HG03135 (cell line): Measurements from ENCODE around the gene GHSR.
A peak's percentile ranks its signal among the peaks of the same experiment; 100 is the strongest.

ENCODE experiments used
- ATAC-seq: cut with Tn5 transposase; IDR thresholded peaks from one replicate; pipeline ENCODE4 v1.9.1; 2021; ENCODE audit warnings: mild to moderate bottlenecking, moderate library complexity; ENCODE audit not compliant: unreplicated experiment

Gene GHSR, protein sequence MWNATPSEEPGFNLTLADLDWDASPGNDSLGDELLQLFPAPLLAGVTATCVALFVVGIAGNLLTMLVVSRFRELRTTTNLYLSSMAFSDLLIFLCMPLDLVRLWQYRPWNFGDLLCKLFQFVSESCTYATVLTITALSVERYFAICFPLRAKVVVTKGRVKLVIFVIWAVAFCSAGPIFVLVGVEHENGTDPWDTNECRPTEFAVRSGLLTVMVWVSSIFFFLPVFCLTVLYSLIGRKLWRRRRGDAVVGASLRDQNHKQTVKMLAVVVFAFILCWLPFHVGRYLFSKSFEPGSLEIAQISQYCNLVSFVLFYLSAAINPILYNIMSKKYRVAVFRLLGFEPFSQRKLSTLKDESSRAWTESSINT

DNA sequence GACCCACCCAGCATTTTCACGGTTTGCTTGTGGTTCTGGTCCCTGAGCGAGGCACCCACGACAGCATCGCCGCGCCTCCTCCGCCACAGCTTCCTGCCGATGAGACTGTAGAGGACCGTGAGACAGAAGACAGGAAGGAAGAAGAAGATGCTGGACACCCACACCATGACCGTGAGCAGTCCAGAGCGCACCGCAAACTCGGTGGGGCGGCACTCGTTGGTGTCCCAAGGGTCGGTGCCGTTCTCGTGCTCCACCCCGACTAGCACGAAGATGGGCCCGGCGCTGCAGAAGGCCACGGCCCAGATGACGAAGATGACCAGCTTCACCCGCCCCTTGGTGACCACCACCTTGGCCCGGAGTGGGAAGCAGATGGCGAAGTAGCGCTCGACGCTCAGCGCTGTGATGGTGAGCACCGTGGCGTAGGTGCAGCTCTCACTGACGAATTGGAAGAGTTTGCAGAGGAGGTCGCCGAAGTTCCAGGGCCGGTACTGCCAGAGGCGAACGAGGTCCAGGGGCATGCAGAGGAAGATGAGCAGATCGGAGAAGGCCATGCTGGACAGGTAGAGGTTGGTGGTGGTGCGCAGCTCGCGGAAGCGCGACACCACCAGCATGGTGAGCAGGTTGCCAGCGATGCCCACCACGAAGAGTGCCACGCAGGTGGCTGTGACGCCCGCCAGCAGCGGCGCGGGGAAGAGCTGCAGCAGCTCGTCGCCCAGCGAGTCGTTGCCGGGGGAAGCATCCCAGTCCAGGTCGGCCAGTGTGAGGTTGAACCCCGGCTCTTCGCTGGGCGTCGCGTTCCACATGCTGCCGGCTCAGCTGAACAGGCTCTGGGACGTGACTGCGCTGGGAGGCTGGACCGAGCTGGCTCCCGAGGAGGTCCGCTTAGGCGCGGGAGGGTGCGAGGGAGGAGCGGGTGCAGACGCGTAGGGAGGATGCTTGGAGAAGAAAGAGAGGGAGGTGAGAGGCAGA is at the start of gene GHSR:
TSS of gene GHSR (minus strand) at position 846 of the 969 bp plus-strand sequence. CDS start at position 803, 43 bp downstream.
- ATAC-seq, result no peak

DNA sequence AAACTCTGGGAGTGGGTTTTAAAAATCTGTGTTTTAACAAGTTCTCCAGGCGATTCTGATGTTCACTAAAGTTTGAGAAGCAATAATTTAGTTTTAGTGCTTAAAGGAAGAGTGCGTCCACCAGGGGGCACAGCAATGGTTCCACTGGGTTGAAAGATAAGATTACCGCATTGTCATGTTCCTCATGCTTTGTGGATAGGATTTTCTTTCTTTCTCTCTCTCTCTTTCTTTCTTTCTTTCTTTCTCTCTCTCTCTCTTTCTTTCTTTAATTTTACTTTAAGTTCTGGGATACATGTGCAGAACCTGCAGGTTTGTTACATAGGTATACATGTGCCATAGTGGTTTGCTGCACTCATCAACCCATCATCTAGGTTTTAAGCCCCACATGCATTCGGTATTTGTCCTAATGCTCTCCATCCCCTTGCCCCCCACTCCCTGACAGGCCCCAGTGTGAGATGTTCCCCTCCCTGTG is 42.0 kb upstream of the GHSR start:
- peak; percentile 82 for ATAC-seq

DNA sequence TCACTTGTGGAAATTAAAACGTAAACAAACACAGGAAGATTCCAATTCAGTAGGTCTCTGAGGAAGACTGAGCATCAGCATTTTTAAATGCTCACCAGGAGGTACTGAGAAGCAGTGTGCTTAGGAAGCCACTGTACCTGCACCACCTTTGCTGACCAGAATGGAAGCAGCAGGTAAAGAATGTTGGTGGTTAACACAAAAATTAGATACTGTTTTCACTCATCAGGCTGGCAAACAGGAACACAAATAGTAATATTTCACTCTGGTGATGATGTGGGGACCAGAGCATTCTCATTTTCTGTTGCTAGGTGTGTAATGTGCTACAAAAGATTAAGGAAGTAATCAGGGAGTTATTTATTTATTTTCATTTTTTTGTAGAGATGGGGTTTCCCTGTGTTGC is 29.9 kb upstream of the GHSR start:
- ATAC-seq, result peak; percentile 63

DNA sequence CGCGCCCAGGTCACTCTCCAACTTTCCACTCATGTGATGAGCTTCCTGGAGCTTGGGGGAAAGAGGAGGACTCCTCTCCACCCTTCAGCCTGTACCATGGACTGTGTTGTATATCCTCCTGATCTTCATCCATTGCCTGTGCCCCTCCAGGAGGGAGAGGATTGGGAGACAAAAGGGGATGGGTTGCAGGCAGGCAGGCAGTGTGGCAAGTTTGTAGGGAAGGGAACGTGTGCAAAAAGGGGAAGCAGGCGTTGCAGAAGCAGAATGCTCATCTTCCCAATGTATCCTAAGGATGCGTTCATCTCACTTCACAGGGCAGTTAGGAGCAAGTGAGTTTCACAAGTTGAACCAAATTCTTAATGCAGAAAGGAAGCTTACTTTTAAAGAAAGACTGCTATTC is 28.1 kb upstream of the GHSR start:
- ATAC-seq, result no peak

DNA sequence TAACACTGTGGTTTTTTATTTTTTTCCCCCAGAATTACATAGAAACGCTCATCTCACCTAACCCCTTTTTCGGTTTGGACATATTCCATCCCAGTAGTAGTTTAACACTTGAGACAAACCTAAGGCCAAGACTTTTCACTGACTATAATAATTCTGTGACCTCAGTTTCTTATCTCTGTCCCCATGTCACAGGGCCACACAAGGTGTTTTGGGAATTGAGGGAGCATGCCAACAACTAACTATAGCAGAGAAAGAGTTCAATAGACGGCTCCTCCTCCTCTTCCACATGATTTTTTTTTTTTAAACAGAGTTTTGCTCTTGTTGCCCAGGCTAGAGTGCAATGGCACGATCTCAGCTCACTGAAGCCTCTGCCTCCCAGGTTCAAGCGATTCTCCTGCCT is 27.4 kb upstream of the GHSR start:
- ATAC-seq, result no peak

DNA sequence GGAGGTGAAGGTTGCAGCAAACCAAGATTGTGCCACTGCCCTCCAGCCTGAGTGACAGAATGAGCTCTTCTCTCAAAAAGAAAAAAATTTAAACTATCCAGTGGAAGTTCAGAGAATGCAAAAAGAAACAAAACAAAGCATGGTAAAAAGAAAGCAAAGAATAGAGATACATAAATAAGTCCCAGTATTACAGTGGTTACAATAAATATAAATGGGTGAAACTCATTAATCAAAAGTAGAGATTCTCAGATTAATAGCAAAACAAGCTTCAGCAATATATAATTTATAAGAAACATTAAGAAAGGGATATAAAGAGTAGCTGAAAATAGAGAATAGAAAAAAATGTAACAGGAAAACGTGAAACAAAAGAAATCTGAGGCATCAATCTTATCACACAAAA is 23.6 kb upstream of the GHSR start:
- no peak for ATAC-seq

DNA sequence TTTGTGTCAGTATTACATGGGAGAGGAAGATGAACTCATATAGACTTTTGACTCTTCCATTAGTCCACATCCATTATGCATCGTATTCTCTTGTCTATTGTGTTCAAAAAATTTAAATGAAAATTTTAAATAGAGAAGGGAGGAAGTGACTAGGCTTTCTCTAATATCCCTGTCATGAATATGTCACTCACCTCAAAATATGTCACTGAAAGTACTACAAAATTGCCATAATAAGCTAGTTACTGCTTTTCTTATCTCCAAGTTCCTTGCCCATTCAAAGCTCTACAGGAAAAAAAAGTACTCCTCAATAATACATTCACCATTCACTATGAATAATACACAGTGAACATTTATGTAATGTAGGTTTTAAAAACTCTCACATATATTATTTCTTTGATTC is 22.3 kb upstream of the GHSR start:
- no peak for ATAC-seq

DNA sequence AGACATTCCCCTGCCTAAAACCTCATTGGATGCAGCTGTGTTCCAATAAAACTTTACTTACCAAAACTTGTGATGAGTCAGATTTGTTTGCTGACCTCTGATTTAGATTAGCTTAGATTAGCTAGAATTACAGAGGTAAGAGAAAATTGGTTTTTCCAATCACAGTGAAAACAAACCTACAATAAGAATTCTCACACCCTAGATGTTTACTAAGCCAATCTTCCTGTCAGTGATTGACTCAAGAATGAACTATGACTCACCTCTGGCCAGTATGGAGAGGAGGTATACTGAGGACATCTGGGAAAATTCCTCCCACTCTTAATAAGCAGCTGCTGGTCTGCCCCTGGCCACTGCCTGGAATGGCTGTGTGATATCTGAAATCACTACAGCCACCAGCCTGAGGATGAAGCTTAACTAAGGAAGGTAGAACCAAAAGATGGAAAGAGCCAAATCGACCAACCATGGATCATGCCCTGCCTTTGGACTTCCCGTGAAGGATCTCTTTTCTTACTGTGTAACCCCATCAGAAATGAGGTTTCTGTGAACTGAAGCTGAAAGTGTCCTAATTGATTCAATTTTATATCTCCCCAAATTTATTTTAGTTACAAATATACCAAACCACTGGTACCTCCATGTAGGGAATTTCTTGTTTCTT is 19.0 kb upstream of the GHSR start:
- ATAC-seq, result no peak

DNA sequence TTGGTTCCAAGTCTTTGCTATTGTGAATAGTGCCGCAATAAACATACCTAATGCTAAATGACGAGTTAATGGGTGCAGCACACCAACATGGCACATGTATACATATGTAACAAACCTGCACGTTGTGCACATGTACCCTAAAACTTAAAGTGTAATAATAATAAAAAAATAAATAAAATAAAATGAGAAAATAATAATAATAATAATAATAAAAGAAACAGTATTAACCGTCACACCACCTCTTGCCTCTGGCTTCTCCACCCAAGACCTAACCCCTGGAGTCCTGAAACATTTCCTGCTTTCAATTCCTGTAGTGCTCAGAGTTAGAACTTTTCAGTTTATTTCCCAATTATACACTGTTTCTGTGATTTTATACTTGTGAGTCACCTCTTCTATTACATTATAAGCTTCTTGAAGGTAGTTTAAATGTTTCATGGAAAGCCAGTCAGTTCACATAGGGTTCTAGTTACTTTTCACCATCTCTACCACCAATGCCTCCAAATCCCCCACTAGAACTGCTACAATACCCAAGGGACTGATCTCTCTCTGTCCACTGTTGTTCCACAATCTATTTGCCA is 18.4 kb upstream of the GHSR start:
- no peak for ATAC-seq

DNA sequence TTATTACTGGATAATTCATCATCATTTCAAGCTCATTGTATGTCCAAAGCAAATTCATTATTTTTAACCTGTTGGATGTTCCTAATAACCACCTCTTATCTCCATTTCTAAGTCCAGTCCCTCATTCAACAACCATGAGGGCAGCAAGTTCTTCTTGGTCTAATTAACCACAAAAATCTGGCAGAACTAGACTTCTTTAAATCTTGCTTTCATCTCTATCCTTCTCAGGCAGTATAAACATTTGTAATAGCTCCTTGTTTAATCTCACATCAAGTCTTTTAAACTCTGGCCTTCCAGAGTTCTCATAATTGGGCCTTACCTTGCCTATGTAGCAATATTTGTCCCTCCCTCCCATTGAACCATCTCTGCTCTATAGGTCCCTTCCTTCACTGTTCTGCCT is 17.0 kb upstream of the GHSR start:
- ATAC-seq, result no peak

DNA sequence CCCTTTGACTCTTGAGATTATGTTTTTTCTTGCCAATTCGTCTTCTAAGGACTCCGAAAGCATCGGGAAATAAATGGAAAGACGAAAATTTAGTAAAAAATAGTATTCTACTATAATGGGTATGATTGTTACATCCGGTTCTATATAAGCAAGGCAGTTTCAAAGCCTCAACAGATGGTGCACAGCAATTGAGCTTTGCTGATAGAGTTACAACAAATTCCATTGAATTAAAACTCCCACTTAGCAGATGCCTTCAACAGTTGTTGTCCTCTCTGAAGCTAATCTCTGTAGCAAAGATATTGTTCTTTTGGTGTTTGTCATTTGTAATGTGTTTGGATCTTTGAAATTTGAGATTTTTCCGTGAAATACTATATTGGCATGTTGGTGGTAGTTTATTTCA is 16.1 kb upstream of the GHSR start:
- no peak for ATAC-seq

DNA sequence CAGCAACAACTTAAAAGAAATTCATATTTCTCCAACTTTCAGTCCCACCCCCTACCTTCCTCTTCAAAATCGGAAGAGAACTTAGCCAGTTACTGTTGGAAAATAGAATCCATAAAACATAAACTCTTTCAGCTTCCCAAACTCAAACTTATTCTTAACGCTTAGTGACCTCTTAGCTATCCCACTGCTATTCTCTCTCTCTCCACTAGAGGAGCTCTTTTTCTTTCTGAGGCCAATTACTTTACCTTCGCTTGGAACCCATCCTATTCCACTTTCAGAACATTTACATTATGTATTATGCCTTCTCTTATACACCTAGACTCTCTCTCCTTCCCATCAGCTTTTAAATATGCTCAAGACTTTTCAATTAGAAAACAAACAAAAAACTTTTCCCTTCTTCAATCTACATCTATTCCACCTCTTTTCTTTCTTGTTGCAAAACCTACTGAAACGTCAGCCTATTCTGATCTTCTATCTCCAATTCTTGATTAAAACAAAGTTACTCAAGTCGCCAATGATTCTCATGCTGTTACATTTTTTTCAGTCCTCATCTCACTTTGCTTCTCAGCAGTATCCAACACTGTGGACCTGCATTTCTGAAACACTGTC is 13.4 kb upstream of the GHSR start:
- no peak for ATAC-seq

DNA sequence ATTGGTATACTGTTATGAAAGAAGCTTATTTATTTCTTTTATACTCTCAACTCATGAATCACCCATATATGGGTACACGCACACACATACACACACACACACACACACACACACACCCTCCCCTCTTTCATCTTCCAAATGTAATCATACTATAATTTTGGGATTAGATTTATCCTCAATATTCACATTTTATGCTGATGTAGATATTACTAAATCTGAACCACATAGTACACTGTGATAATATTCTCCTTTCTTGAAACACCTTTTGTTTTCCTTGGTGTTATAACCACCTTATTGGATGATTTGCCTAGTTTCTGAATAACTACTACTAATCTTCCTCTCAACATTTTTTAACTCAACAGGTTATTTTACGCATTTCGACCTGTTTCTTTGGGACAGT is 8.1 kb upstream of the GHSR start:
- ATAC-seq, result no peak

DNA sequence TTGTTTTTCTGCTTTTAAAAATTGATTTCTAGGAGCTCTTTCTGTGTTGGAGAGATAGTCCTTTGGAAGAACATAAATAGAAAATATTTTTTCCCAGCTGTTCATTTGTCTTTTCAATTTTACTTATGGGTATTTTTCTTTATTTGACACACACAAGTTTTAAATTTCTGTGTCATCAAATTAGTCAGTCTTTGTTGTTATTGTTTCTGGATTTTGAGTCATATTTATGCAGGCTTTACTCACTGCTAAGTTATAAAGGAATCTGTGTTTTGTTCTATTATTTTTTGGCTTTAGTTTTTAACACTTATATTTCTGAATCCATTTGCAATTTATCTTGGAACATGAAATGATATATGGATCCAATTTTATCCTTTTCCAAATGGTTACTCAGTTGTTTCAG is 5.9 kb upstream of the GHSR start:
- no peak for ATAC-seq

DNA sequence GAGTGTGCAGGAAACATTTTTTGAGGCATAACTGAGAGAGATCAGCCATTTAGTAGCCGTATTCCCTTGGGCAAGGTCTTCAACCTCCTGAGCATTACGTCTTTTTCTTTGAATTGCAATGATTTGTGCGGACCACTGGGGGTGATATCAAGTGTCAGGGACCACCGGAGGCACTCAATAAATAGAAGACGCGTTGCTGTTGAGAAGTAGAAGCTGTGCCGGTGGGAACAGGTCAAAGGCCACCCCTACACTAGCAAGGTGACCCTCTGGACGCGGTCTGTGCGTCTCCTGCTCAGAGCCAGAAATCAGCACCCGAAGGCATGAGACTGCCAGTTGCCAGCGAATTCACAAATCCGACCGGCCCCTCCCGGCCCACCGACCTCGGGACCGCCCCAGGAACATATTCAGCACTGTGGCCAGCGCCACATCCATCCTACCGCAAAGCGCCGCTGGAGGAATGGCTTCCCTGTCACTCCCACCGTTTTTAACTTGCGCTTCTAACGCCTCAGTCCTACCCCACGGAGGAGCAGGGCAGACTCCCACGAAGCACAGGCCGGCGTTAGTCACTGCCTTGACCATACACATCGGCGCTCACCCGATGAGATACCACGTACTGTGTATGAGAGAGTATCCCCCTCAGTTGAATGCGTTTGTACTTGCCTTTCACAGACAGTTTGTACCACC is 1.4 kb upstream of the GHSR start:
- no peak for ATAC-seq

DNA sequence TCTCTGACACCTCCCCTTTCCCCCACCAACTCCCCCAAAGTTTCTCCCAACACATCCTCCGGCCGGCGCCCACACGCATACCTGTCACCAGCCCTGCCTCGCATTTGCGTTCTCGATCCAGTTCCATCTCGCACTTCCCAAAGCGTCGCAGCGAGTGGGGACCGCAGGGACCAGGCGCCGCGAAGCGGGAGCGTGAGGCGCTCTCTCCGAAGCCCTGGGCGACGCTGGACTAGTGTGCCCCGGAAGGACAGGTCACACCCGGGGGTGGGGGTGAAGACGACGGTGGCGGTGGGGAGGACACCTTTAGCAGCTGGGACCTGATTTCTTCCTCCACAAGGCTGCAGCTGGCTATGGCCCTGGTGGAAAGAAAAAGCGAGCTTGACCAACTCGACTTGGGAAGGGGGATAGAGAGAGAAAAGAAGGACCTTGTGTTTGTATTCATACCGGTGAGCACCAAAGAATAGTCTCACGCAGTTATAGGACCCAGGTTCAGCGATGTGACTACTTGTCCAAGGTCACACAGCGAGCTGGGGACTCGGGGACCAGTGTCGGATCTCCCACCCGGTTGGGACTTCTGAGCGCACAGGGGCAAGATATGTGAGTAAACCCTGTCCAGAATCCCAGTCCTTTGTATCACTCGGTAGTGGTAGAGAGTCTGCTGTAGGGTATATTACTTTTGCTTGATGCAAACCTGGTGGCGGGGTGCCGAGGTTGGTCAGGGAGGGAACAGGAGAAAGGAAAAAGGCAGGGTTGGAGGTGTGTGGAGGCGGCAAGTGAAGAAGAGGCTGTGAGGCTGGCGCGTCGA is 607 bp upstream of the GHSR start:
- ATAC-seq, result no peak

DNA sequence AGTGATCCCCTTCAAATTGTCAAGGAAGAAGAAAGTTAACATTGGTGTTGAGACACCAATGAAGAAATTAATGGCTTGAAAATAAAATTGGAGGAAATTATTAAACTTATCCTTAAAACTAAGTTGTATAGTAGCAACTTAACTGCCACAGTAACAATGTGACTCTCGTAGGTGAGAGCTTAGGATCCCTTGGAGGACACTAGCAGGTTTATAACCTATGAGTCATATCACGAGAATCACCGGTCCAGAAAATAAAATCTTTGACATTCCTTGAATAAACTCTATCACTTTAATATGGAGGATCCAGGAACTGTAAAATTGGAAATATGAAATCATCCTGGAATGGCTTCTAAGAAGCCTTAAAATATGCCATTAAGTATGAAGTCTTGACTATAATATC is 2.1 kb downstream of the GHSR start:
- no peak for ATAC-seq

DNA sequence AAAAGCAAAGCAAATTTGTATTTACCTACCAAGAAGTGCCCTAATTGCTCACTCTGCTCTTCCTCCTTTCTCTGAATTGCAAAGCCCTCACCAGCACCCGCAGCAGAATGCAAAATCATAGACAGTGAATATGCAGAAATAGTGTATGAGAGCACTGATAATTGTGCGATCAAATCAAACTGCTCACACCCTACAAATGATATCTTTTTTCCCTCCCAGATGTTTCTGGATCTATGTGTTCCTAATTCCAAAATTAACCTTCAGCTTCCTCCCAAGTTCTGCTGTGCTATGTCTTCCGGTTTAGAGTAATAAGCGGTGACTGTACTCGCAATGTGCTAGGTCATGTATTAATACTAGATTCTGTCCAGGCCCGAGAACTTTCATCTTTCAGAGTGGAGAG is 3.4 kb downstream of the GHSR start:
- no peak for ATAC-seq

DNA sequence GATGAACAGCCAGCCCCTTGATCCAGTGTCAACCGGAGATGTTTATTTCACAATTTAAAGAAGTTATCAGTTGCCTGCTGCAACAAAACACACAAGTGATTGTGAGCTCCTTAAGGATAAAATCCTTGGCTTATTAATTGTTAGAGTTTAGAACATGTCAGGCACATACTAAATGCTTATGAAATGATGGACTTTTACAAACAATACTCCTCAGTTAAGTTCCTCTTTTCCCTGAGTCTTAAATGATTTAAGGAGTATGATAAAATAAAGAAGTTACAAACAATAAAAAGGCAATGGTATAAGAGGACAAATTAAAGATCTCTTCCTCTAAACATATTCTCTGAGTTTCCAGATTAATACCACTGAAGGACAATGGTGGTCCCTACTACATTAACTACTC is 5.7 kb downstream of the GHSR start:
- ATAC-seq, result no peak
